ENCODE data around the gene PRM2. TPM values are rescaled to one million over a fixed set of nuclear protein-coding genes. Genes with fewer than 3 reads are reported as not detected.

PRM2 gene
- total RNA-seq, 4 donors from 2014 or later, result not detected

- Histone ChIP-seq H3K4me3 (no peak overlapping the region), H3K27ac (no peak overlapping the region), H3K9me3 (no peaks in the 10 kb centered on the region), H3K36me3 (no peaks in the 10 kb centered on the region), H3K27me3 (no peaks in the 10 kb centered on the region), H3K4me1 (peaks cover 0 to 7% (median 1%) of the 10 kb centered on the region in 4 donors)
- no peak for TF ChIP-seq CTCF (IDR thresholded peaks at IDR 0.05)
- no peak for TF ChIP-seq POLR2A (IDR thresholded peaks at IDR 0.05)
- DNase-seq, result no peak
Measured at GRCh38 chr16:11320170-11320569, 43.9 kb upstream of the PRM2 start.

GRCh38 chr16:11319529-11320146, 43.4 kb upstream of the PRM2 start:
- H3K9me3 ChIP-seq, result no peaks in the 10 kb centered on the region
- TF ChIP-seq POLR2A (IDR thresholded peaks at IDR 0.05) (no peak), CTCF (IDR thresholded peaks at IDR 0.05) (no peak)
- no peak overlapping the region for H3K4me3 ChIP-seq
- H3K27ac ChIP-seq, result no peak overlapping the region
- peaks cover 0 to 2% (median 0%) of the 10 kb centered on the region in 4 donors for H3K4me1 ChIP-seq
- no peaks in the 10 kb centered on the region for H3K36me3 ChIP-seq
- no peaks in the 10 kb centered on the region for H3K27me3 ChIP-seq
- no peak for DNase-seq

GRCh38 chr16:11318817-11319216, 42.5 kb upstream of the PRM2 start:
- DNase-seq, result no peak
- H3K27ac ChIP-seq, result no peak overlapping the region
- H3K4me3 ChIP-seq, result no peak overlapping the region
- H3K9me3 ChIP-seq, result no peaks in the 10 kb centered on the region
- no peaks in the 10 kb centered on the region for H3K36me3 ChIP-seq
- no peaks in the 10 kb centered on the region for H3K27me3 ChIP-seq
- TF ChIP-seq CTCF (IDR thresholded peaks at IDR 0.05) (no peak), POLR2A (IDR thresholded peaks at IDR 0.05) (no peak)
- H3K4me1 ChIP-seq, result no peaks in the 10 kb centered on the region

- H3K27me3 ChIP-seq, result no peaks in the 10 kb centered on the region
- no peak overlapping the region for H3K4me3 ChIP-seq
- DNase-seq, result no peak
- TF ChIP-seq CTCF (IDR thresholded peaks at IDR 0.05) (no peak), POLR2A (IDR thresholded peaks at IDR 0.05) (no peak)
- no peak overlapping the region for H3K27ac ChIP-seq
- H3K36me3 ChIP-seq, result no peaks in the 10 kb centered on the region
- no peaks in the 10 kb centered on the region for H3K9me3 ChIP-seq
- H3K4me1 ChIP-seq, result peaks cover 4 to 14% (median 13%) of the 10 kb centered on the region in 4 donors
Measured at GRCh38 chr16:11316331-11317015, 40.2 kb upstream of the PRM2 start.

- Histone ChIP-seq H3K4me3 (no peak overlapping the region), H3K27ac (no peak overlapping the region), H3K9me3 (no peaks in the 10 kb centered on the region), H3K4me1 (peaks cover 4 to 15% (median 14%) of the 10 kb centered on the region in 4 donors), H3K27me3 (no peaks in the 10 kb centered on the region), H3K36me3 (no peaks in the 10 kb centered on the region)
- DNase-seq, result no peak
- no peak for TF ChIP-seq POLR2A (IDR thresholded peaks at IDR 0.05)
- TF ChIP-seq CTCF (IDR thresholded peaks at IDR 0.05), result no peak
Measured at GRCh38 chr16:11315510-11315909, 39.2 kb upstream of the PRM2 start.

Measured in Peyer's patch (tissue), 4 donors.